ENCODE measurements around the gene MRPS31.

Gene MRPS31

GRCh38 chr13:40770934-40771618 lies at the start of gene MRPS31:
MRPS31 (minus strand) TSS chr13:40771190; CDS start chr13:40771136, 54 bp downstream.
- peak; percentile 90 for DNase-seq (ENCODE audit: low spot score)

- no peak for DNase-seq (ENCODE audit: low spot score)
Measured at GRCh38 chr13:40819797-40820315, 48.9 kb upstream of the MRPS31 start.

GRCh38 chr13:40818926-40819325 lies 47.9 kb upstream of the MRPS31 start:
- no peak for DNase-seq (ENCODE audit: low spot score)

- DNase-seq (ENCODE audit: low spot score), result no peak
Measured at GRCh38 chr13:40814803-40815202, 43.8 kb upstream of the MRPS31 start.

- peak; percentile 33 for DNase-seq (ENCODE audit: low spot score)
Measured at GRCh38 chr13:40813667-40814454, 42.9 kb upstream of the MRPS31 start.

- DNase-seq (ENCODE audit: low spot score), result no peak
Measured at GRCh38 chr13:40812724-40813445, 41.9 kb upstream of the MRPS31 start.

- no peak for DNase-seq (ENCODE audit: low spot score)
Measured at GRCh38 chr13:40812102-40812501, 41.1 kb upstream of the MRPS31 start.

- no peak for DNase-seq (ENCODE audit: low spot score)
Measured at GRCh38 chr13:40809471-40809870, 38.5 kb upstream of the MRPS31 start.

GRCh38 chr13:40806241-40806640 lies 35.3 kb upstream of the MRPS31 start:
- DNase-seq (ENCODE audit: low spot score), result no peak

GRCh38 chr13:40803316-40803715 lies 32.3 kb upstream of the MRPS31 start:
- no peak for DNase-seq (ENCODE audit: low spot score)

GRCh38 chr13:40801255-40802217 lies 30.5 kb upstream of the MRPS31 start:
- DNase-seq (ENCODE audit: low spot score), result no peak

- DNase-seq (ENCODE audit: low spot score), result no peak
Measured at GRCh38 chr13:40800559-40800958, 29.6 kb upstream of the MRPS31 start.

GRCh38 chr13:40799508-40799907 lies 28.5 kb upstream of the MRPS31 start:
- no peak for DNase-seq (ENCODE audit: low spot score)

GRCh38 chr13:40798380-40798779 lies 27.4 kb upstream of the MRPS31 start:
- no peak for DNase-seq (ENCODE audit: low spot score)

GRCh38 chr13:40796649-40797048 lies 25.7 kb upstream of the MRPS31 start:
- no peak for DNase-seq (ENCODE audit: low spot score)

- no peak for DNase-seq (ENCODE audit: low spot score)
Measured at GRCh38 chr13:40794414-40795368, 23.7 kb upstream of the MRPS31 start.

- no peak for DNase-seq (ENCODE audit: low spot score)
Measured at GRCh38 chr13:40793339-40793738, 22.3 kb upstream of the MRPS31 start.

- no peak for DNase-seq (ENCODE audit: low spot score)
Measured at GRCh38 chr13:40792284-40793051, 21.5 kb upstream of the MRPS31 start.

GRCh38 chr13:40790154-40790616 lies 19.2 kb upstream of the MRPS31 start:
- no peak for DNase-seq (ENCODE audit: low spot score)

Data from kidney capillary endothelial cell (primary cell).